T47D (cell line): ENCODE data around the gene TAL1.
A peak's percentile ranks its signal among the peaks of the same experiment; 100 is the strongest.
"Not testable (repeated sequence)": the region's sequence is repeated elsewhere in the genome, so short reads cannot be mapped to it uniquely, and the experiment has no call there.

Experiments
- DNase-seq, 2 experiments: peaks; one replicate each; pipeline versions ENCODE4 v3.0.0 to v3.0.0-alpha.2; 2011 to 2012; ENCODE audit warnings: low read depth in 1 of 2, low spot score in 1 of 2
- JUND ChIP-seq: IDR thresholded peaks from 2 replicates; pipeline ENCODE4 v1.6.1; 2012; ENCODE audit warnings: low read depth
- in situ Hi-C: cut with HindIII; loops from 2 replicates; pipeline ENCODE4 v1.10.0; 2016; ENCODE audit warnings: low sequenced_read_pairs, low pct_unique_long_range_greater_than_20kb

TAL1 gene

GRCh38 chr1:47232187-47232874, at the start of gene TAL1:
Gene TAL1, minus strand, starts transcription at chr1:47232225. Its CDS starts 6,337 bp downstream, at chr1:47225888.
- TF ChIP-seq JUND = no peak
- DNase-seq = no peak
- in situ Hi-C loops = no loop called here

DNA sequence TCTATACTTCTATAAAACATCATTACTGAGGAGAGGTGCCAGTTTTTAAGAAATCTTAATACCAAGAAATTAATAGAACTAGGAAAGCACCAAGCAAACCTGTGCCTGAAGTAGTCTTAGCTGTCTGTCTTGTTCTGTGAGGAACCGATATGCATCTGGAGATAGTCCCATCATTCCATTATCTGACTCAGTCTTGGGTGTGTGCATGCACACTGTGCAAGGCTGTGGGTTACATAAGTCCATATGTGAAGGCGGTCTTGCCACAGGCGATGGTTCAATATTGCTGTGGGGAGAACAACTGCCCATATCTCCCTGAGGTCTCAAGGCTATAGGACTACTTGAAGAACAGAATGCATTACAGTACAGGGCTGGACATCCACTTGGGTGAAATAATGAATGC, 48.1 kb upstream of the TAL1 start:
- in situ Hi-C loops = no loop called here
- no peak for TF ChIP-seq JUND
- no peak for DNase-seq

- in situ Hi-C loops = no loop called here
- no peak for DNase-seq
- TF ChIP-seq JUND = no peak
Measured at GRCh38 chr1:47276850-47277249, 44.8 kb upstream of the TAL1 start.

- DNase-seq, in situ Hi-C loops: not testable (repeated sequence)
Measured at GRCh38 chr1:47275811-47276210, 43.8 kb upstream of the TAL1 start.

DNA sequence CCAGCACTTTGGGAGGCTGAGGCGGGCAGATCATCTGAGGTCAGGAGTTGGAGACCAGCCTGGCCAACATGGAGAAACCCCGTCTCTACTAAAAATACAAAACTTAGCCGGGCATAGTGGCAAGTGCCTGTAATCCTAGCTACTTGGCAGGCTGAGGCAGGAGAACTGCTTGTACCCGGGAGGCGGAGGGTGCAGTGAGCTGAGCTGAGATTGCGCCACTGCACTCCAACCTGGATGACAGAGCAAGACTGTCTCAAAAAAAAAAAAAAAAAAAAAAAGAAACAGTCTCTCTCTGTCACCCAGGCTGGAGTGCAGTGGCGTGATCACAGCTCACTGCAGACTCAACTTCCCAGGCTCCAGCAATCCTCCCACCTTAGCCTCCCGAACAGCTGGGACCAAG, 33.5 kb upstream of the TAL1 start:
- DNase-seq, in situ Hi-C loops: not testable (repeated sequence)

- peak; percentile 33 to 68 for DNase-seq
Measured at GRCh38 chr1:47262787-47263413, 30.9 kb upstream of the TAL1 start.

GRCh38 chr1:47257224-47257623, 25.2 kb upstream of the TAL1 start:
- in situ Hi-C loops = no loop called here
- no peak for DNase-seq
- no peak for TF ChIP-seq JUND

More at GRCh38 chr1:47262787-47263413, 30.9 kb upstream of the TAL1 start:
- no peak for TF ChIP-seq JUND
- in situ Hi-C loops = no loop called here

DNA sequence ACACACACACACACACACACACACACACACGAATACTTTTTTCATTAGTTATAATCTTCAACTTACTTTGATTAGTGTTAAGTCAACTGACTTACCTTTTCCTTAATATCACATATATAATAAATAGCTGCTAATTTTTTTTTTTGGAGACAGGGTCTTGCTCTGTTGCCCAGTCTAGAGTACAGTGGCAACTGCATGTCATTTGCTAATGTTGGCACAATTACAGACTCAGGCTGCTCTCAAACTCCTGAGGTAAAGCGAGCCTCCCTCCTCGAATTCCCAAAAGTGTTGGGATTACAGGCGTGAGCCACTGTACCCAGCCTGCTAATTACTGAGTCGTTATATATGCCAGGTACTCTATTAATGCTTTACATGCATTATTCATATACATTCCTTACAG, 20.8 kb upstream of the TAL1 start:
- no peak for TF ChIP-seq JUND
- in situ Hi-C loops = no loop called here

GRCh38 chr1:47252369-47252768, 20.3 kb upstream of the TAL1 start:
- in situ Hi-C loops = no loop called here
- no peak for TF ChIP-seq JUND

More for the DNA sequence above, 20.8 kb upstream of the TAL1 start:
- DNase-seq = no peak

GRCh38 chr1:47249755-47250154, 17.7 kb upstream of the TAL1 start:
- no peak for TF ChIP-seq JUND
- no peak for DNase-seq
- in situ Hi-C loops = no loop called here

More at GRCh38 chr1:47252369-47252768, 20.3 kb upstream of the TAL1 start:
- no peak for DNase-seq

DNA sequence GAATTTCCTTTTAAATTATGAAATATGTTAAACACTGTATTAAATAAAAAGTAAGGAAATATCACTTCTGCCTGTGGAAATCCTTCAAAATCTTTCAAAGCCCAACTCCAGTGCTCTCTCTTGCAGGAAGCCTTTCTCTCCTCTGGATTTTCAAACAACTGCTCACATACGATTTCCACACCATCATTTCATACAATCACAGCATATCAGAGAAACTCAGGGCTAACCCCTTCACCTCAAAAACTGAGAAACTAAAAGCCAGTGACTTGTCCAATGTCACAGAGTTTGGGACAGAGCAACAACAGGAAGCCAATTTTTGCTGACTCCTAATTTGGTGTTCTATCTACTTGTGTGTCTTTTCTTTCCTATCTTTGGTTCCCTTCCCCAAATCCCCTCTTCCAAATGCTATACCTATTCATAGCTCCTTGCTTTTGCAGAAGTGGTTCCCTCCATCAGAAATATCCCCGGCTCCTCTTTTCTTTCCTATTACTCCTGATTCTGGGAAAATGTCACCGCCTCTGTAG, 12.4 kb upstream of the TAL1 start:
- TF ChIP-seq JUND = no peak
- no peak for DNase-seq
- in situ Hi-C loops = no loop called here

DNA sequence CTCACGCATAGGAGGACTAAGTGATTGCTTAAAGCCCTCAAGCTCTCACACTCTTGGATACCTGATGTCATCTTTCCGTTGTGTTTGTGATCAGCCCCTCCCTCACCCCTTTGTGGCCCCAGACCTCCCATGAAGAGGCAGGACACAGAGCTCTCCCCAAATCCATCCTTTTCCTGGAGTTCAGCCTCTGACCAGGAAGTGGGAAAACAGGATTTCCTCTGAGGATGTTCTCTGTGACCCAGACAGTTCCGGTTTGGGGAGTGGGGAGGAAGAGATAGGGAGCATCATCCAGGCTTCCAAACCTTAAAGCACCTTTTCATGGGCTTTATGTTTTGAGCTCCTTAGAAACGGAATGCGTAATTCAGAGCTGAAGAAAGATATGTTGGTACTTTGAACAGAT, 11.9 kb upstream of the TAL1 start:
- in situ Hi-C loops = no loop called here
- no peak for TF ChIP-seq JUND
- no peak for DNase-seq
